B cell (primary cell): ENCODE data around the gene KCNIP1. TPM values are rescaled to one million over a fixed set of nuclear protein-coding genes. Genes with fewer than 3 reads are reported as not detected.

Source experiments
- ATAC-seq: fragments of 200-7000 bp; cut with Tn5 transposase; one replicate; pipeline ENCODE4 v1.10.0; 2021; ENCODE audit warnings: low read depth, mild to moderate bottlenecking, moderate number of reproducible peaks, moderate library complexity
- CTCF ChIA-PET: fragments of 350-600 bp; sonication (Branson Sonifier 250); formaldehyde crosslinking; loops from one replicate; lab custom pipeline; 2021; ENCODE audit warnings: antibody characterized with exemption, inconsistent platforms; lab: Charles Lee
- POLR2A ChIA-PET: fragments of 350-600 bp; sonication (Branson Sonifier 250); formaldehyde crosslinking; loops from one replicate; lab custom pipeline; 2021; ENCODE audit warnings: antibody characterized with exemption; lab: Charles Lee
- DNase-seq: peaks from one replicate; pipeline ENCODE4 v3.0.0; 2013
- H2AFZ ChIP-seq: 2 replicates; pipeline ENCODE4 v1.6.1; 2012; ENCODE audit warnings: mild to moderate bottlenecking, low read depth, low read length; ENCODE audit not compliant: insufficient read depth, poor library complexity, severe bottlenecking
- H3K27ac ChIP-seq, 2 donors: 1 replicate in 1 of 2; 2 replicates in 1 of 2; pipeline ENCODE4 v1.5.1; 2012 to 2013; ENCODE audit warnings: low read length in 2 of 2, mild to moderate bottlenecking in 2 of 2, moderate library complexity in 1 of 2
- H3K27me3 ChIP-seq, 4 experiments: fragments of 200-600 bp in 1 of 4; sonication (generic) in 1 of 4; replicated peaks in 1 of 4; 1 replicate in 2 of 4; 2 replicates in 2 of 4; pipeline versions ENCODE4 v1.6.1 to v1.7.0; 2013 to 2016; ENCODE audit warnings: low read length in 3 of 4, mild to moderate bottlenecking in 2 of 4, mixed read lengths in 1 of 4, moderate library complexity in 1 of 4; ENCODE audit not compliant: insufficient read depth in 4 of 4, control insufficient read depth in 3 of 4; ENCODE audit errors: control extremely low read depth in 1 of 4
- H3K36me3 ChIP-seq, 2 experiments: replicated peaks in 1 of 2; 1 replicate in 1 of 2; 2 replicates in 1 of 2; pipeline versions ENCODE4 v1.6.1 to v1.7.1; 2013; ENCODE audit warnings: low read length in 1 of 2; ENCODE audit not compliant: insufficient read depth in 2 of 2, control insufficient read depth in 1 of 2; ENCODE audit errors: control extremely low read depth in 1 of 2, extremely low read depth in 1 of 2
- H3K4me1 ChIP-seq, 2 donors: fragments of 200-600 bp in 1 of 2; sonication (generic) in 1 of 2; 1 replicate in 1 of 2; 2 replicates in 1 of 2; pipeline versions ENCODE4 v1.5.1 to v1.6.1; 2013 to 2017; ENCODE audit warnings: low read length in 2 of 2; ENCODE audit not compliant: control insufficient read depth in 2 of 2, insufficient read depth in 2 of 2
- H3K4me2 ChIP-seq: replicated peaks from 2 replicates; pipeline ENCODE3; 2012; ENCODE audit warnings: mild to moderate bottlenecking, low read depth, low read length; ENCODE audit not compliant: poor library complexity, severe bottlenecking
- H3K4me3 ChIP-seq, 5 experiments: fragments of 200-600 bp in 1 of 5; sonication (generic) in 1 of 5; 1 replicate in 3 of 5; 2 replicates in 2 of 5; pipeline versions ENCODE4 v1.5.1 to v1.7.0; 2011 to 2016; ENCODE audit warnings: low read length in 4 of 5, mild to moderate bottlenecking in 4 of 5, low read depth in 2 of 5, control low read depth in 1 of 5, moderate library complexity in 1 of 5; ENCODE audit not compliant: insufficient read depth in 1 of 5; ENCODE audit errors: control extremely low read depth in 1 of 5, extremely low read depth in 1 of 5
- H3K79me2 ChIP-seq: fragments of 200-600 bp; sonication (generic); one replicate; pipeline ENCODE4 v1.6.0; 2016; ENCODE audit warnings: low read length; ENCODE audit not compliant: control insufficient read depth, insufficient read depth
- H3K9ac ChIP-seq: fragments of 200-600 bp; sonication (generic); 2 replicates; pipeline ENCODE4 v1.6.1; 2017; ENCODE audit warnings: mild to moderate bottlenecking, low read length, moderate library complexity
- H3K9me3 ChIP-seq, 3 donors: one replicate each; pipeline versions ENCODE4 v1.6.1 to v1.7.1; 2013; ENCODE audit warnings: low read length in 2 of 3; ENCODE audit not compliant: control insufficient read depth in 2 of 3, insufficient read depth in 1 of 3; ENCODE audit errors: control extremely low read depth in 1 of 3
- H4K20me1 ChIP-seq: 2 replicates; pipeline ENCODE4 v1.6.0; 2012; ENCODE audit warnings: mild to moderate bottlenecking, low read length; ENCODE audit not compliant: insufficient read depth, control insufficient read depth, poor library complexity, severe bottlenecking
- H3K27ac Mint-ChIP-seq: one replicate; pipeline ENCODE4 v1.8.0; 2021; ENCODE audit warnings: mixed read lengths
- H3K27me3 Mint-ChIP-seq: one replicate; pipeline ENCODE4 v1.8.0; 2021; ENCODE audit warnings: mixed read lengths
- H3K4me1 Mint-ChIP-seq: one replicate; pipeline ENCODE4 v1.8.0; 2021; ENCODE audit warnings: mixed read lengths
- H3K4me3 Mint-ChIP-seq: one replicate; pipeline ENCODE4 v1.8.0; 2021; ENCODE audit warnings: mixed read lengths
- H3K9me3 Mint-ChIP-seq: one replicate; pipeline ENCODE4 v1.8.0; 2022; ENCODE audit warnings: mixed read lengths; ENCODE audit not compliant: insufficient read depth
- CTCF ChIP-seq: fragments of 200-600 bp; IDR thresholded peaks from one replicate; pipeline ENCODE4 v1.8.0; 2022; ENCODE audit warnings: antibody characterized with exemption, mild to moderate bottlenecking
- EZH2 ChIP-seq: IDR thresholded peaks from 2 replicates; pipeline ENCODE4 v1.6.1; 2012; ENCODE audit warnings: borderline replicate concordance, low read depth, mild to moderate bottlenecking, moderate library complexity, low read length; ENCODE audit not compliant: insufficient read depth, poor library complexity, severe bottlenecking
- WGBS: methylation state at CpG from one replicate; pipeline ENCODE4 v1.1.5; 2013; ENCODE audit warnings: missing lambda C conversion rate; ENCODE audit not compliant: insufficient coverage; 5-methylcytosine and 5-hydroxymethylcytosine counted together
- intact Hi-C: fragments of 100-400 bp; cut with micrococcal nuclease; formaldehyde crosslinking; loops from one replicate; pipeline ENCODE4 v1.10.0; 2022
- polyA plus RNA-seq: library from polyadenylated mRNA; depleted of rRNA; stranded (reverse); fragments of >200 nt; gene quantifications from 2 replicates; pipeline ENCODE4 v1.2.3, GENCODE V29; 2012
- total RNA-seq, 2 donors: library from RNA; stranded (reverse); fragments of 120-200 nt in 1 of 2; gene quantifications; 1 replicate in 1 of 2; 2 replicates in 1 of 2; pipeline versions ENCODE4 v1.2.3 to v1.2.4, GENCODE V29; 2013 to 2022

The KCNIP1 gene
- total and polyA plus RNA-seq, 2 donors (not counting 1 experiment from before 2014, with no cell fraction given): not detected

DNA sequence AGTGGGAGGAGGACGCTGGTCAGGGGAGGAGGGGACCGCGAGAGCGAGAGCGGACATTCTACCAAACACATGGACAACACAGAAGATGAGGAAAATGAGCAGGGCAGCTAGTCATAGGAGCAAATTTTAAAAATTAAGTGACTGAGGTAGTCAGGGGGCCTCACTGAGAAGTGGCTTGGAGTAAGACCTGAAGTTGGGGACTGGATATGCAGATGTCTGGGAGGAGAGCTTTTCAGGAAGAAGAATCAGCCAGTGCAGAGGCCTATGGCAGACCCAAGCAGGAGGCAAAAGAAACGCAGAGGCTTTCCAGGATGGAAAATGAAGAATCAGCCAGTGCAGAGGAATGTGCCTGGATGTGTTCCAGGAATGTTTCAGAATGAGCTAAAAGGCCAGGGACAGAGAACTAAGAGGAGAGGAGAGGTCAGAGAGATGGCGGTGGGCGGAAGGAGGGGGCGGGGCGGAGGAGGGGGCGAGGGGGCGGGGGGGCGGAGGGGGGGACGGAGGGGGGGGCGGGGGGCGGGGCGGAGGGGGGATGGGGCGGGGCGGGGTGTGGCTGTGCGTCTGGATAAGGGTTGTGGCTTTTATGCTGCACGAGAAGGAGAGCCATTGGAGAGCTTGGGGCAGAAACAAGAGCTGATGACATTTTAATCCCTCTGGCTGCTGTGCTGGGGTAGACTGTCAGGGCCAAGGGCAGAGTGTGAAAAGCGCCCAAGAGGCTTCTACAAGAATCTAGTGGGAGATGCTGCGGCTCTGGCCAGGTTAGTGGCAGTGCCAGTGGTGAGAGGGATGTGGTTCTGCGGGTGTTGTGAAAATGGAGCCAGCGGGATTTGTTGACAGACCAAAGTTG is 129.6 kb downstream of the KCNIP1 start:
- peaks cover 42% of the 10 kb centered on the region for H3K27me3 Mint-ChIP-seq
- Histone ChIP-seq H2AFZ (peak overlapping the region; percentile 65), H3K9me3 (no peaks in the 10 kb centered on the region), H3K27me3 (peaks cover 0 to 11% (median 2%) of the 10 kb centered on the region in 4 experiments), H3K4me1 (peaks cover 6 to 17% of the 10 kb centered on the region in 2 donors), H3K4me2 (peak overlapping the region; percentile 56), H3K4me3 (peak overlapping the region in 3 of 5 experiments; percentile 19 to 33 (median 23)), H3K27ac (no peak overlapping the region), H4K20me1 (no peaks in the 10 kb centered on the region), H3K36me3 (no peaks in the 10 kb centered on the region), H3K79me2 (no peaks in the 10 kb centered on the region), H3K9ac (peak overlapping the region; percentile 47)
- 4% methylated on average over 9 of the region's 25 CpGs for WGBS
- DNase-seq (no peak), ATAC-seq (peak; percentile 32)
- H3K4me1 Mint-ChIP-seq: peaks cover 15% of the 10 kb centered on the region
- H3K27ac Mint-ChIP-seq: no peak overlapping the region
- intact Hi-C loops: no loop called here
- CTCF ChIA-PET: interaction anchor here (0.6 to 2.2 kb wide), 5 partner anchors 8 to 408 kb away, joined by 3 to 10 read pairs (median 5); no protein-coding TSS in a partner anchor
- no peaks in the 10 kb centered on the region for H3K9me3 Mint-ChIP-seq
- H3K4me3 Mint-ChIP-seq: peak overlapping the region; percentile 81
- POLR2A ChIA-PET: no interaction called here
- no peak for TF ChIP-seq EZH2
- TF ChIP-seq CTCF: peak; percentile 51
